SK-N-SH (cell line): Measurements from ENCODE around the gene DTX1. TPM values are rescaled to one million over a fixed set of nuclear protein-coding genes. Genes with fewer than 3 reads are reported as not detected.

Experiments used
- CTCF ChIA-PET: fragments of 300-600, 350-600 bp; formaldehyde crosslinking; extraction: SDS; loops from one replicate; lab custom pipeline; 2021; lab: Yijun Ruan, JAX
- POLR2A ChIA-PET: fragments of 350-600 bp; sonication (Branson Sonifier 250); formaldehyde crosslinking; extraction: SDS; loops from one replicate; lab custom pipeline; 2020; ENCODE audit warnings: antibody characterized with exemption, inconsistent platforms; lab: Yijun Ruan, JAX
- DNase-seq: peaks from one replicate; pipeline ENCODE4 v3.0.0; 2012
- H2AFZ ChIP-seq: fragments of 200-600 bp; sonication (generic); 2 replicates; pipeline ENCODE4 v1.8.1; 2016; ENCODE audit warnings: antibody characterized with exemption, mild to moderate bottlenecking, low read depth
- H3F3A ChIP-seq: fragments of 200-600 bp; sonication (generic); replicated peaks from 2 replicates; pipeline ENCODE3; 2016; ENCODE audit warnings: antibody characterized with exemption, mild to moderate bottlenecking; ENCODE audit not compliant: insufficient read depth
- H3K27ac ChIP-seq, 2 experiments: fragments of 200-500 bp in 1 of 2; fragments of 200-600 bp in 1 of 2; sonication (Bioruptor generic) in 1 of 2; sonication (generic), shearing (Covaris generic) in 1 of 2; 2 replicates each; pipeline versions ENCODE4 v1.5.1 to v1.6.1; 2014 to 2016; ENCODE audit warnings: low read depth in 2 of 2, inconsistent platforms in 1 of 2, low read length in 1 of 2, mild to moderate bottlenecking in 1 of 2, mixed read lengths in 1 of 2
- H3K27me3 ChIP-seq: fragments of 200-600 bp; sonication (generic), shearing (Covaris generic); 2 replicates; pipeline ENCODE4 v1.6.1; 2016; ENCODE audit warnings: mixed run types; ENCODE audit not compliant: insufficient read depth
- H3K36me3 ChIP-seq, 2 experiments: fragments of 200-500 bp in 1 of 2; fragments of 200-600 bp in 1 of 2; sonication (Bioruptor generic) in 1 of 2; sonication (generic) in 1 of 2; replicated peaks in 1 of 2; 2 replicates each; pipeline versions ENCODE3 to v1.5.1; 2014 to 2016; ENCODE audit warnings: low read length in 1 of 2, mild to moderate bottlenecking in 1 of 2; ENCODE audit not compliant: insufficient read depth in 2 of 2, control insufficient read depth in 1 of 2
- H3K4me1 ChIP-seq, 2 experiments: fragments of 200-500 bp in 1 of 2; fragments of 200-600 bp in 1 of 2; sonication (Bioruptor generic) in 1 of 2; sonication (generic), shearing (Covaris generic) in 1 of 2; 2 replicates each; pipeline versions ENCODE4 v1.5.1 to v1.6.1; 2014 to 2016; ENCODE audit warnings: low read depth in 1 of 2, low read length in 1 of 2, mixed run types in 1 of 2; ENCODE audit not compliant: insufficient read depth in 2 of 2, control insufficient read depth in 1 of 2
- H3K4me2 ChIP-seq: fragments of 200-600 bp; sonication (generic), shearing (Covaris generic); 2 replicates; pipeline ENCODE4 v1.6.1; 2017; ENCODE audit warnings: mixed run types
- H3K4me3 ChIP-seq, 2 experiments: fragments of 200-500 bp in 1 of 2; fragments of 200-600 bp in 1 of 2; sonication (Bioruptor generic) in 1 of 2; sonication (generic), shearing (Covaris generic) in 1 of 2; 2 replicates each; pipeline versions ENCODE4 v1.5.1 to v1.8.1; 2014 to 2016; ENCODE audit warnings: low read depth in 2 of 2, inconsistent platforms in 1 of 2, low read length in 1 of 2, mild to moderate bottlenecking in 1 of 2, mixed read lengths in 1 of 2, moderate library complexity in 1 of 2
- H3K79me2 ChIP-seq: fragments of 200-600 bp; sonication (generic); 2 replicates; pipeline ENCODE4 v1.8.1; 2017; ENCODE audit warnings: mild to moderate bottlenecking; ENCODE audit not compliant: insufficient read depth
- H3K9ac ChIP-seq: fragments of 200-600 bp; sonication (generic); 2 replicates; pipeline ENCODE4 v1.6.1; 2017; ENCODE audit warnings: mixed run types
- H3K9me2 ChIP-seq: fragments of 200-600 bp; sonication (generic); 2 replicates; pipeline ENCODE4 v1.6.1; 2017; ENCODE audit warnings: mixed run types
- H3K9me3 ChIP-seq: fragments of 200-600 bp; sonication (generic); 2 replicates; pipeline ENCODE4 v1.6.1; 2017; ENCODE audit warnings: mixed run types, mild to moderate bottlenecking, moderate library complexity
- H4K20me1 ChIP-seq: fragments of 200-600 bp; sonication (generic); 2 replicates; pipeline ENCODE4 v1.6.1; 2017; ENCODE audit warnings: mild to moderate bottlenecking, mixed run types; ENCODE audit not compliant: insufficient read depth
- ELF1 ChIP-seq: IDR thresholded peaks from 2 replicates; pipeline ENCODE4 v1.4.0; 2012
- EZH2phosphoT487 ChIP-seq: fragments of 200-600 bp; sonication (generic); IDR thresholded peaks from 2 replicates; pipeline ENCODE4 v1.6.1; 2017; ENCODE audit warnings: low read depth, mixed run types, mild to moderate bottlenecking, antibody characterized with exemption, moderate library complexity, borderline replicate concordance
- FOXJ3 ChIP-seq: sonication (generic); formaldehyde crosslinking; IDR thresholded peaks from 2 replicates; pipeline ENCODE4 v1.5.1; 2020; ENCODE audit warnings: mild to moderate bottlenecking, missing genetic modification reagents
- GATA2 ChIP-seq: sonication (generic); formaldehyde crosslinking; IDR thresholded peaks from 2 replicates; pipeline ENCODE4 v1.5.0; 2020; ENCODE audit warnings: mild to moderate bottlenecking, missing genetic modification reagents
- IRF3 ChIP-seq: fragments of 150-350 bp; IDR thresholded peaks from 2 replicates; pipeline ENCODE4 v1.6.1; 2016; ENCODE audit warnings: mild to moderate bottlenecking, low read depth, low read length
- JUND ChIP-seq: IDR thresholded peaks from 2 replicates; pipeline ENCODE4 v1.4.0; 2012
- MAX ChIP-seq: IDR thresholded peaks from 2 replicates; pipeline ENCODE4 v1.4.0; 2012; ENCODE audit warnings: low read depth
- NRF1 ChIP-seq: IDR thresholded peaks from 2 replicates; pipeline ENCODE4 v1.6.1; 2012; ENCODE audit warnings: low read depth, mild to moderate bottlenecking, low read length
- RCOR1 ChIP-seq: fragments of 150-350 bp; IDR thresholded peaks from 2 replicates; pipeline ENCODE4 v1.6.1; 2017; ENCODE audit warnings: antibody characterized with exemption, low read length
- RFX5 ChIP-seq: IDR thresholded peaks from 2 replicates; pipeline ENCODE4 v1.6.1; 2012; ENCODE audit warnings: mild to moderate bottlenecking, improper control_type of control experiment, low read length
- RXRA ChIP-seq: IDR thresholded peaks from 2 replicates; pipeline ENCODE4 v1.4.0; 2012; ENCODE audit warnings: low read depth, mild to moderate bottlenecking, borderline replicate concordance
- TCF12 ChIP-seq: IDR thresholded peaks from 2 replicates; pipeline ENCODE4 v1.4.0; 2012
- USF1 ChIP-seq: IDR thresholded peaks from 2 replicates; pipeline ENCODE4 v1.4.0; 2012; ENCODE audit warnings: low read depth, borderline replicate concordance
- USF2 ChIP-seq: fragments of 150-350 bp; IDR thresholded peaks from 2 replicates; pipeline ENCODE4 v1.6.1; 2017; ENCODE audit warnings: antibody characterized with exemption, low read length, low read depth, borderline replicate concordance
- YY1 ChIP-seq: IDR thresholded peaks from 2 replicates; pipeline ENCODE4 v1.4.0; 2012; ENCODE audit warnings: low read depth, mild to moderate bottlenecking
- ZBTB33 ChIP-seq: IDR thresholded peaks from 2 replicates; pipeline ENCODE4 v1.4.0; 2012; ENCODE audit warnings: low read depth, borderline replicate concordance
- WGBS: methylation state at CpG from one replicate; pipeline ENCODE4 v1.1.6; 2017; ENCODE audit warnings: low lambda C conversion rate; 5-methylcytosine and 5-hydroxymethylcytosine counted together
- polyA plus RNA-seq, 3 experiments: library from polyadenylated mRNA; depleted of rRNA; stranded (reverse); fragments of >200 nt; gene quantifications; 2 replicates each; pipeline ENCODE4 v1.2.3, GENCODE V29; 2012

Gene DTX1
- polyA plus RNA-seq, 1 of the 3 experiments (the other 2 are of a cell fraction) = 0.72 TPM

- no peak for TF ChIP-seq GATA2 (CRISPR knock-in tag)
- TF ChIP-seq RCOR1 = no peak
- TF ChIP-seq FOXJ3 (CRISPR knock-in tag) = no peak
- no peak for TF ChIP-seq EZH2phosphoT487
- no peak for TF ChIP-seq USF1
- no peak for TF ChIP-seq ZBTB33
- TF ChIP-seq TCF12 = no peak
- no peak for TF ChIP-seq RFX5
- TF ChIP-seq NRF1 = no peak
- no peak for TF ChIP-seq IRF3
- no peak for TF ChIP-seq JUND
- TF ChIP-seq USF2 = no peak
- no peak for TF ChIP-seq ELF1
- TF ChIP-seq MAX = no peak
- TF ChIP-seq RXRA = no peak
- no peak for TF ChIP-seq YY1
- no peaks in the 10 kb centered on the region for H3K79me2 ChIP-seq
- H3K9ac ChIP-seq = no peak overlapping the region
- ChIA-PET CTCF (interaction anchor here (1.6 to 7.3 kb wide), 2 partner anchors 8 to 133 kb away, joined by 3 to 50 read pairs; no protein-coding TSS in a partner anchor), POLR2A (no interaction called here)
- no peak overlapping the region for H3K4me2 ChIP-seq
- H3K4me3 ChIP-seq = no peak overlapping the region
- H3K36me3 ChIP-seq = no peaks in the 10 kb centered on the region
- 87% methylated on average over 7 of the region's 7 CpGs for WGBS
- H3K27ac ChIP-seq = no peak overlapping the region
- DNase-seq = no peak
- no peaks in the 10 kb centered on the region for H3K27me3 ChIP-seq
- H2AFZ ChIP-seq = no peak overlapping the region
- H3K9me3 ChIP-seq = no peaks in the 10 kb centered on the region
- no peaks in the 10 kb centered on the region for H4K20me1 ChIP-seq
- H3K9me2 ChIP-seq = no peaks in the 10 kb centered on the region
- H3F3A ChIP-seq = no peaks in the 10 kb centered on the region
- peaks cover 0 to 3% of the 10 kb centered on the region in 2 experiments; a peak in 1 of 4 replicates for H3K4me1 ChIP-seq
Observed at GRCh38 chr12:113041560-113041959, 15.0 kb upstream of the DTX1 start.
